ENCODE data around the gene ELL.
A peak's percentile ranks its signal among the peaks of the same experiment; 100 is the strongest.

ELL gene

DNA sequence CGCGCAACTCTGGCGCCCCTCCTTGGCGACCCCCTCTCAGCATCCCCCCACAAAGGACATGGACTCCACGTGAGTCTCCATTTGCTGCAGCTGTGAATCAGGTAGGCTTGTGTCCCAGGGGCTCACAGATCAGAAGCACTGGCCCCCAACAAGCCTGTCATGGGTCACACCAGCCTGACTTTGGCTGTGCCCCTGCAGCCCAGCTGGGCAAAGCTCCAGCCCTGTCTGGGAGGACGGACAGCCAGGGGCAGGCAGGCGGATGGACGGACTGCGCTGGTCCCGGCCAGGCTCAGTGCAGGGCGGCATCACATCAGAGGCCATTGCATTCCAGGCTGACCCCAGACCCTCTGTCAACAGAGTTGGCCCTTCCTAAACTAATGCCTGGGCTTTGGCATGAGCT, 55.5 kb downstream of the ELL start:
- no peak for DNase-seq

- DNase-seq: no peak
Measured at GRCh38 chr19:18465964-18466339, 55.9 kb downstream of the ELL start.

DNA sequence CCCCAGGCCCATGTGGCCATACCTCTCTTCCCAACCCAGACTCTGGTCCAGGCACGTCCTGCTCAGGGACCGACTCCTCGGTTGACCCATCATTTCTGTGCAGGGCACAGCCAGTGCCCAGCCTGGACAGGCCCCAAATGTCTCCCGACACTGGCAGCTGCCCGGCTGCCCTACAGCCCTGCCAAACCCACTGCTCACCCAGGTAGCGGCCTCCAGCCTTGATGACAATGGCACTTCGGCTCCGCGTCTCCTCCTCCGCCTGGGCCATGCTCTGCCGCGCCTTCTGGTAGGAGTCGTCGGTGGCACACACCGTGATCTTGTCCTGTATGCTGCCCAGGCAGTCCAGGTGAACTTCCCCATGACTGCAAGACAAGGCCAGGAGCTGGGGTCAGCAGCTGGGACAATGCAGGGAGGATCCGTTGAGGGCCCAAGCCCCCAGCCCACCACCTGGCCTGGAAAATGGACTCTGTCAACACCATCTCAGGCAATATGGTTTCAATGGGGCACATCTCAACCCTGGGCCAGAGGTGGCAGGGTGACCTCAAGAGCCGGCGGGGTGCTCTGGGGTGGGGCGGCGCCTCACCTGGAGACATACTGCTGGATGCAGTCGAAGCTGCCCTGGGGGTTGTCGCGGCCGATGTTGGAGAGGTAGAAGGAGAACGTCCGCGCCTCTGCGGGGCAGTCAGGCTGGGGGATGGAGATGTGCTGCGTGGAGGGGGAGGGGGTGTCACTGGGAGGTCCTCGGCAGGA, 56.5 kb downstream of the ELL start:
- no peak for DNase-seq

DNA sequence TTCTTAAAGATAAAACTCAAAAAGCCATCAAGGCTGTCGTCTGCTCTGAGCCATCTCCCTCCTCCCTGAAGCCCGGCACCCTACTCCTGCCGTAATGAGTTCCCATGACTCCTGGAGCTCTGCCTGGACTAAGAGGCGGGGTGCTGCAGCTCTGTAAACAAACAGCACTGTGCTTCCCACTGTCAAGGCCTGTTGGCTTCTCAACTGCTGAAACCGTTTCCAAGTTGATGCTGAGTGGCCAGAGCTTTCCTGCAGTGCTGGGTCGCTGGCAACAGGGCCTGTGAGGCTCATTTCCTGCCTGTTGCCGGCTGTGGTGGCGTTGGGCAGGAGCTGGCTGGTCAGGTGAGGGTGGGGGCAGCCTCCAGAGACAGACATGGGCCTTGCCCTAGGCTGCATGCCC, 57.2 kb downstream of the ELL start:
- DNase-seq: no peak

- no peak for DNase-seq
Measured at GRCh38 chr19:18461471-18461870, 60.4 kb downstream of the ELL start.

- DNase-seq: no peak
Measured at GRCh38 chr19:18460900-18461299, 61.0 kb downstream of the ELL start.

DNA sequence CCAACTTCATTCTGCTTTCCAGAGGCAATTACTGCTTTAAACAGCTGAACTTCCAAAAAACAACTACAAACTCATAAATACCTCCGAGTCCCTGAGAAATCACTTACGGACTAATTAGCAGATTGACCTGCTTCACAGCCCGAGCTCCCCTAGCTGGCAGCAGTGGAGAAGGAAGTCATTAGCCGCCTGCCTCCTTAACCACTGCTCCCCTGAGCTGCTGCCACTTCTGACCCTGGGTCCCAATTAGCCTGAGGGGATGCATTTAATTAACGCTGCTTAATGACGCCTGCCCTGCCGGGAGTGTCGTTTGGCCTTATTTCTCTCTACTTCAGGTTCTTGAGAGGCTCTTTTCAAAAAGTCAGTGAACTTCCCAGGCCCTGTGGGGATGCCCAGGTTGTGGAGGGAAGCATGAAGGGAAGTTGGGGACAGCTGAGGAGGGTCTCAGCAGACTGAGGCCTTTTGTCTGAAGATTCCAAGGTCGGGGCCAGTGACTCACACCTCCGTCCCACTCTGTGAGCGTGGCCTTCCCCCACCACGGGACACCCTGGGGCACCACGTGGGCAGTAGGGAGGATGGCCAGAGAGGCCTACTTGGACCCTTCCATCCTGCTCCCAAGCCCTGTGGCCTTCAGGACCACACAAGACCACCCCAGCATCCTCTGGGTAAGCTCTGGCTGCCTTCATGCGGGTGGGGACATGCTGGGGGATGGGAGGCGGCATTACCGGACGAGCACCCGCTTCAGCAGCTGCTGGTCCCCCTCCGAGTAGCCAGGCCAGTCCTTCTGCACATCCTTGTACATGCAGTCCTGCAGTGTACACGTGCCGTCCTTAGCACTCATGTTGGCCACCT, 64.2 kb downstream of the ELL start:
- DNase-seq: no peak

- no peak for DNase-seq
Measured at GRCh38 chr19:18456974-18457373, 64.9 kb downstream of the ELL start.

GRCh38 chr19:18456279-18456678, 65.6 kb downstream of the ELL start:
- DNase-seq: no peak

GRCh38 chr19:18453269-18454024, 68.4 kb downstream of the ELL start:
- no peak for DNase-seq

DNA sequence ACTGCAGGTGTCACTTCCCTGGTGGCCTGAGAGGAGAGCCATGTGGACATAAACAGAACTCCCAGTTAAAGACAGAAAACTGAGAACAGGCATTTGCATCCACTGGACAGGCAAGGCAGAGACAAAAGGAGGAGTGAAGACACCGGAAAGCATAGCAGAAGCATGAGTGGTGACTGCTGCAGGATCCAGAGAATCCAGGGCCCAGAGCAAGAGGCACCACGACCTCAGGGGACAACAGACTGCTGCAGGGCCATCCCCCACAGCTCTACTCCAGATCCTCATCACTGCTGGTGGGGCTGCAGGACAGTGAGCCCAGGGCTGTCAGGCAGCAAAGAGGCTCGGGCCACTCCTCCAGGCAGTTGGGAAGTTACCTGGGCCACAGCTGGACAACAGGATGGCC, 69.5 kb downstream of the ELL start:
- DNase-seq: no peak

GRCh38 chr19:18450931-18451836, 70.7 kb downstream of the ELL start:
- DNase-seq: peak; percentile 93 to 94

GRCh38 chr19:18450021-18450930, 71.6 kb downstream of the ELL start:
- DNase-seq: no peak

DNA sequence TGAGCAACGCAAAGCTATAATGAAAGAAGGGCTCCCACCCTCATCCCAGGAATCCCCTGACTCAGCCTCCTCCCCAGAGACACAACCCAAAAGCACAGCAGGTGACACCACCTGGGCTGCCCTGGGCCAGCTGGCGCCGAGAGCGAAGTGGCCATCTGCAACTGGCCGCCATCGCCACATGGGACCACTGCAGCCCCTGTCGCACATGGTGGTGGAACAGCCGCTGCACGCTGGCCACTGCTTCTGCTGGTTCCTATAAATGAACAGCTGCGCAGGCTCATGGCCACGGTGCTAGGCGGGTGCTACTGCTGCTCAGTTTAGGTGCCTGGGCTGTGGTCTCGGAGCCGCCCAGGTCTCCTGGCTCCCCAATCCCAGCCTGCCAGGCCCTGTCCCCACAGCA, 72.3 kb downstream of the ELL start:
- DNase-seq: no peak

GRCh38 chr19:18446811-18447359, 75.0 kb downstream of the ELL start:
- DNase-seq: no peak

- DNase-seq: no peak
Measured at GRCh38 chr19:18446145-18446810, 75.6 kb downstream of the ELL start.

DNA sequence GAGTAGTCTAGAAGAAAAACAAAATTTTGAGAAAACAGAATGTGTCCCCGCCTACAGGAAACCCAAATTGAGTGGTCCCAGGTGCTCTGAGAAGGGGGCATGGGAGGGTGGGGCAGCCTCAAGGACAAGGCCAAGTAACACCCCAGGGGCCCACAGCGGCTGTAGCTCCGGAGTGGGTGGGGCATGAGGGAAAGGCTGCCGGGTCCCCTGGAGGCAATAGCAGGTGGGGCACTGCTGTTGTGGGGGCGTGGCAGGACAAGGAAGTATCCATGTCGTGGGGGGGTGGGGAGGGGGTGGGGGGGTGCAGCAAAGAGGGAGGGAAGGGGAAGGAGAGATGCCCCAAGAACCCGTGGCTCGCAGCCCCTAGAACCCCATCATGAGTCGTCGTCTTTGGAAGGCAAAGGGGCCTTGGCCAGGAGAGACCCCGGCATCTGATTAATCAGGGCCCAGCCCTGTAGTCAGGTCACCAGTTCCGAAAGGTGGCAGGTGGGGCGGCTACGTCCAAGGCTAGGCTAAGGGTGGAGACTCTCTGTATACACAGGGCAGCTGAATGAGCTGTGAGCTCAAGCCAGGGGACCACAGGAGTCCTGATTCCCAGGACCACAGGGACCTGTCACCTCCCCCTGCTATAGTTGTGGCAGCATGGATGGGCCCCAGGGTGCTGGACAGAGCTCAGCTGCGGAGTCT, 76.5 kb downstream of the ELL start:
- no peak for DNase-seq

DNA sequence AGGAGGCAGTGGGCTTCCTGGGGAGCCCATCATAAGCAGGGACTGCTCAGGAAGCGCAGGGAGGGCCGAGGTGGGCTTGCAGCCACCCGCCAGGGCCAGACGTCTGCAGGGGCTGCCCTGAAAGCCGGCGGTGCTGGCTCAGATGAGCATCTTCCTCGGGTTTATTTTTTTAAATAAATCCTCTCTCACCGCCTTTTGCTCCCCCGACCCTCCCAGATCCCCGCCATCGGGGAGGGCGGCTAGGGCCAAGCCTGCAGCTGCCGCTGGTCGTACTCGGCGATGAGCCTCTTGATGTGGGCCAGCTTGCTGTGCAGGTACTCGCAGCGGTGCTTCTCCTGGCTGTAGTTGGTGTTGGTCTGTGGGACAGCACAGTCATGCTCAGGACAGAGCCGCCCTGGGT, 77.4 kb downstream of the ELL start:
- DNase-seq: no peak

- no peak for DNase-seq
Measured at GRCh38 chr19:18443831-18444230, 78.0 kb downstream of the ELL start.

DNA sequence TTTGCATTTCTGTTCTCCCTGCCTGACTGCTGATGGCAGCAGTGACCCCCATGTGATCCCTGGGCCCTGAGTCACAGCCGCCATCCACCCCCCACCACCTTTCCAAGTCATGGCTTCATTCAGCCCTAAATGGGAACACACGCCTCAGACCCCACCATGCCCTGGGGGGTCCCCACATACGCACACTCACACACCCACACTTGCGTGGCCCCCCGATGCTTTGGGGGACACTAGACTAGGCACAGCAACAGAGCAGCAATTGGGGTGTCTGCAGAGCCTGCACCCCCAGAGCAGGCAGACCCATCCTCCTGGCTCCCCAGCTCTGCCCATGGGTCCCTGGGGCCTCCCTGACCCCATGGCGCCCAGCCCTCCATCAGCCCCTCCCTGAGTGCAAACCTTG, 78.5 kb downstream of the ELL start:
- DNase-seq: no peak
